ENCODE measurements around the gene JAZF1.

- TF ChIP-seq RAD21 (IDR thresholded peaks at IDR 0.05; ENCODE audit: low read depth) = no peak
- no peak for TF ChIP-seq CTCF (IDR thresholded peaks at IDR 0.05 in 2 of 3, conservative IDR thresholded peaks at IDR 0.05 in 1 of 3; ENCODE audit: borderline replicate concordance in 1 of 3, insufficient read depth in 1 of 3, low read depth in 2 of 3, low read length in 2 of 3)
- no peak for TF ChIP-seq ZBTB33 (IDR thresholded peaks at IDR 0.05; ENCODE audit: extremely low read depth, insufficient replicate concordance, low read length)
- TF ChIP-seq SP1 (IDR thresholded peaks at IDR 0.05; ENCODE audit: low read depth) = no peak
- TF ChIP-seq POLR2AphosphoS5 (IDR thresholded peaks at IDR 0.05; ENCODE audit: low read depth, low read length) = no peak
- TF ChIP-seq POLR2A (IDR thresholded peaks at IDR 0.05; ENCODE audit: borderline replicate concordance, extremely low read depth, insufficient read depth, insufficient read length) = no peak
- TF ChIP-seq SRF (IDR thresholded peaks at IDR 0.05; ENCODE audit: low read depth) = no peak
- TF ChIP-seq ELF1 (IDR thresholded peaks at IDR 0.05; ENCODE audit: borderline replicate concordance, low read depth) = no peak
- TF ChIP-seq SIN3A (IDR thresholded peaks at IDR 0.05; ENCODE audit: low read depth) = no peak
These were observed 135.0 kb downstream of the JAZF1 start for GRCh38 chr7:28045592-28045991.
